Common myeloid progenitor, CD34-positive (primary cell): ENCODE data around the gene GCDH.

Experiments used
- CTCF ChIA-PET: fragments of 350-600 bp; sonication (Branson Sonifier 250); formaldehyde crosslinking; loops from one replicate; lab custom pipeline; 2021; ENCODE audit warnings: antibody characterized with exemption; lab: Charles Lee
- POLR2A ChIA-PET: fragments of 350-600 bp; sonication (Branson Sonifier 250); formaldehyde crosslinking; loops from one replicate; lab custom pipeline; 2021; ENCODE audit warnings: antibody characterized with exemption; lab: Charles Lee
- DNase-seq, 3 donors: peaks; one replicate each; pipeline versions ENCODE4 v3.0.0 to v3.0.0-alpha.2; 2013
- H3K27ac ChIP-seq, 2 experiments: 1 replicate in 1 of 2; 2 replicates in 1 of 2; pipeline ENCODE4 v1.7.0; 2013; ENCODE audit warnings: inconsistent platforms in 2 of 2, low read length in 2 of 2, mild to moderate bottlenecking in 2 of 2, low read depth in 1 of 2, moderate library complexity in 1 of 2; ENCODE audit not compliant: severe bottlenecking in 2 of 2, insufficient read depth in 1 of 2, poor library complexity in 1 of 2
- H3K27me3 ChIP-seq, 5 experiments: replicated peaks in 2 of 5; 1 replicate in 3 of 5; 2 replicates in 2 of 5; pipeline versions ENCODE4 v1.6.1 to v1.7.0; 2013; ENCODE audit warnings: low read length in 4 of 5, mild to moderate bottlenecking in 2 of 5, moderate library complexity in 2 of 5, inconsistent platforms in 1 of 5; ENCODE audit not compliant: insufficient read depth in 5 of 5, control insufficient read depth in 4 of 5
- H3K36me3 ChIP-seq, 4 experiments: 1 replicate in 2 of 4; 2 replicates in 2 of 4; pipeline versions ENCODE4 v1.6.1 to v1.7.0; 2013; ENCODE audit warnings: low read length in 3 of 4, control low read depth in 1 of 4, mild to moderate bottlenecking in 1 of 4; ENCODE audit not compliant: control insufficient read depth in 4 of 4, insufficient read depth in 4 of 4
- H3K4me1 ChIP-seq, 4 experiments: 1 replicate in 3 of 4; 2 replicates in 1 of 4; pipeline versions ENCODE4 v1.6.1 to v1.7.1; 2013; ENCODE audit warnings: low read length in 3 of 4, mild to moderate bottlenecking in 3 of 4, control low read depth in 1 of 4, inconsistent platforms in 1 of 4, moderate library complexity in 1 of 4; ENCODE audit not compliant: control insufficient read depth in 4 of 4, insufficient read depth in 4 of 4; ENCODE audit errors: control extremely low read depth in 1 of 4
- H3K4me3 ChIP-seq, 7 experiments: 1 replicate in 4 of 7; 2 replicates in 3 of 7; pipeline versions ENCODE4 v1.5.1 to v1.7.0; 2013; ENCODE audit warnings: mild to moderate bottlenecking in 7 of 7, low read length in 6 of 7, moderate library complexity in 6 of 7, inconsistent platforms in 2 of 7, low read depth in 2 of 7, control low read depth in 1 of 7; ENCODE audit not compliant: insufficient read depth in 4 of 7, control insufficient read depth in 1 of 7; ENCODE audit errors: extremely low read depth in 1 of 7
- H3K9me3 ChIP-seq, 5 experiments: 1 replicate in 4 of 5; 2 replicates in 1 of 5; pipeline versions ENCODE4 v1.6.1 to v1.7.1; 2013; ENCODE audit warnings: low read length in 4 of 5, mild to moderate bottlenecking in 2 of 5, inconsistent platforms in 1 of 5, low read depth in 1 of 5, moderate library complexity in 1 of 5; ENCODE audit not compliant: control insufficient read depth in 4 of 5, insufficient read depth in 2 of 5; ENCODE audit errors: control extremely low read depth in 1 of 5
- WGBS: methylation state at CpG from one replicate; pipeline ENCODE4 v1.1.5; 2013; ENCODE audit not compliant: insufficient coverage; 5-methylcytosine and 5-hydroxymethylcytosine counted together

Gene GCDH

GRCh38 chr19:12933287-12934072 is 42.5 kb downstream of the GCDH start, which contains the start of gene FARSA:
Gene FARSA (minus strand): TSS chr19:12933711. CDS start chr19:12933696, 15 bp downstream.
- WGBS, result 1% methylated on average over 41 of the region's 51 CpGs
- no peaks in the 10 kb centered on the region for H3K9me3 ChIP-seq
- ChIA-PET CTCF (interaction anchor here (1.0 to 2.3 kb wide), 9 partner anchors 10 to 142 kb away, joined by 3 to 12 read pairs (median 5); partner anchors contain the start of genes JUNB, KLF1, RNASEH2A and SYCE2), POLR2A (interaction anchor here (1.0 to 1.5 kb wide), 3 partner anchors 14 to 42 kb away, joined by 3 to 9 read pairs (median 7); partner anchors contain the start of genes GCDH and SYCE2)
- peak; percentile 88 to 92 (median 92) for DNase-seq
- peaks cover 16 to 65% (median 56%) of the 10 kb centered on the region in 4 experiments for H3K4me1 ChIP-seq
- H3K36me3 ChIP-seq, result peaks cover 6 to 28% (median 24%) of the 10 kb centered on the region in 4 experiments
- peak within 1 kb of the TSS; percentile 75 to 100 (median 95) for H3K4me3 ChIP-seq
- H3K27ac ChIP-seq, result peak within 1 kb of the TSS; percentile 64 to 90
- no peaks in the 10 kb centered on the region for H3K27me3 ChIP-seq

- ChIA-PET POLR2A (no interaction called here), CTCF (no interaction called here)
- H3K4me1 ChIP-seq, result peaks cover 28 to 74% (median 66%) of the 10 kb centered on the region in 4 experiments
- H3K36me3 ChIP-seq, result peaks cover 5 to 27% (median 19%) of the 10 kb centered on the region in 4 experiments
- no peaks in the 10 kb centered on the region for H3K27me3 ChIP-seq
- H3K9me3 ChIP-seq, result no peaks in the 10 kb centered on the region
- no peak for DNase-seq
- no peak overlapping the region for H3K27ac ChIP-seq
- WGBS, result 95% methylated on average over 9 of the region's 10 CpGs
- H3K4me3 ChIP-seq, result no peak overlapping the region
These were observed 44.1 kb downstream of the GCDH start for GRCh38 chr19:12935071-12935470.

- 24% methylated on average over 4 of the region's 7 CpGs for WGBS
- peak in 2 of 3 donors; percentile 47 to 63 for DNase-seq
- Histone ChIP-seq H3K27ac (peak overlapping the region; percentile 88 to 99), H3K36me3 (peaks cover 5 to 30% (median 24%) of the 10 kb centered on the region in 4 experiments), H3K4me1 (peaks cover 31 to 77% (median 71%) of the 10 kb centered on the region in 4 experiments), H3K9me3 (no peaks in the 10 kb centered on the region), H3K27me3 (no peaks in the 10 kb centered on the region), H3K4me3 (peak overlapping the region in 4 of 7 experiments; percentile 19 to 96 (median 52))
- ChIA-PET POLR2A (interaction anchor here (1.8 to 3.0 kb wide), 5 partner anchors 23 to 144 kb away, joined by 7 to 28 read pairs (median 15); partner anchors contain the start of genes GCDH and KLF1), CTCF (interaction anchor here (1.0 to 2.3 kb wide), 4 partner anchors 15 to 53 kb away, joined by 3 to 20 read pairs (median 4); no protein-coding TSS in a partner anchor)
These were observed 45.6 kb downstream of the GCDH start for GRCh38 chr19:12936582-12936981.

GRCh38 chr19:12937093-12937926 is 46.4 kb downstream of the GCDH start:
- 3% methylated on average over 16 of the region's 23 CpGs for WGBS
- CTCF ChIA-PET, result interaction anchor here (1.0 to 2.3 kb wide), 7 partner anchors 16 to 53 kb away, joined by 3 to 20 read pairs (median 4); no protein-coding TSS in a partner anchor
- peaks cover 5 to 34% (median 27%) of the 10 kb centered on the region in 4 experiments for H3K36me3 ChIP-seq
- peak; percentile 94 to 100 (median 99) for DNase-seq
- POLR2A ChIA-PET, result interaction anchor here (0.9 to 3.0 kb wide), 13 partner anchors 9 to 169 kb away, joined by 3 to 28 read pairs (median 6); partner anchors contain the start of genes GADD45GIP1, GCDH, KLF1 and LYL1
- peak overlapping the region; percentile 88 to 99 for H3K27ac ChIP-seq
- peak overlapping the region; percentile 32 to 99 (median 75) for H3K4me3 ChIP-seq
- H3K4me1 ChIP-seq, result peaks cover 29 to 78% (median 69%) of the 10 kb centered on the region in 4 experiments
- no peaks in the 10 kb centered on the region for H3K27me3 ChIP-seq
- H3K9me3 ChIP-seq, result no peaks in the 10 kb centered on the region

GRCh38 chr19:12937927-12938778 is 47.2 kb downstream of the GCDH start, which contains the start of gene CALR:
Gene CALR (plus strand): TSS chr19:12938609. CDS start chr19:12938680, 71 bp downstream.
- Histone ChIP-seq H3K9me3 (no peaks in the 10 kb centered on the region), H3K4me1 (peaks cover 27 to 78% (median 63%) of the 10 kb centered on the region in 4 experiments), H3K4me3 (peak within 1 kb of the TSS; percentile 94 to 100 (median 98)), H3K27ac (peak within 1 kb of the TSS; percentile 98 to 99), H3K36me3 (peaks cover 5 to 41% (median 31%) of the 10 kb centered on the region in 4 experiments), H3K27me3 (no peaks in the 10 kb centered on the region)
- peak; percentile 100 for DNase-seq
- ChIA-PET CTCF (interaction anchor here (0.7 to 2.3 kb wide), 8 partner anchors 17 to 90 kb away, joined by 3 to 20 read pairs (median 4); no protein-coding TSS in a partner anchor), POLR2A (interaction anchor here (0.6 to 3.0 kb wide), 15 partner anchors 8 to 908 kb away, joined by 3 to 28 read pairs (median 4); partner anchors contain the start of genes GADD45GIP1, GCDH, KLF1 and LYL1)
- WGBS, result 0% methylated on average over 47 of the region's 63 CpGs
